Activated CD4-positive, alpha-beta T cell treated with anti-CD3 and anti-CD28 coated beads, Interleukin-2, amount 10 ng/mL, durations not matched to agents 7 days and 5 days (primary cell): ENCODE measurements around the gene CYSRT1. TPM values are rescaled to one million over a fixed set of nuclear protein-coding genes. Genes with fewer than 3 reads are reported as not detected.

ENCODE experiments used
- CTCF ChIA-PET: fragments of 350-600 bp; sonication (Branson Sonifier 250); formaldehyde crosslinking; loops from one replicate; lab custom pipeline; 2021; ENCODE audit warnings: antibody characterized with exemption; lab: Charles Lee
- POLR2A ChIA-PET: fragments of 350-600 bp; sonication (Branson Sonifier 250); formaldehyde crosslinking; loops from one replicate; lab custom pipeline; 2021; ENCODE audit warnings: antibody characterized with exemption; lab: Charles Lee
- DNase-seq: peaks from one replicate; pipeline ENCODE4 v3.0.0-alpha.2; 2020
- H3K27ac Mint-ChIP-seq: one replicate; pipeline ENCODE4 v1.8.0; 2021; ENCODE audit warnings: mild to moderate bottlenecking, moderate library complexity, mixed read lengths
- H3K27me3 Mint-ChIP-seq: one replicate; pipeline ENCODE4 v1.8.0; 2021; ENCODE audit warnings: mixed read lengths
- H3K36me3 Mint-ChIP-seq: one replicate; pipeline ENCODE4 v1.8.0; 2021; ENCODE audit warnings: low read depth, mixed read lengths
- H3K4me1 Mint-ChIP-seq: one replicate; pipeline ENCODE4 v1.8.0; 2021; ENCODE audit warnings: mixed read lengths
- H3K4me3 Mint-ChIP-seq: one replicate; pipeline ENCODE4 v1.8.0; 2021; ENCODE audit warnings: mild to moderate bottlenecking, moderate library complexity, mixed read lengths
- H3K9me3 Mint-ChIP-seq: one replicate; pipeline ENCODE4 v1.8.0; 2021; ENCODE audit warnings: mixed read lengths
- total RNA-seq, 2 experiments: library from RNA; stranded (reverse); gene quantifications; one replicate each; pipeline ENCODE4 v1.2.3, GENCODE V29; 2021

Gene CYSRT1
- total RNA-seq, 2 experiments from 2014 or later: 0.35 to 0.72 TPM

DNA sequence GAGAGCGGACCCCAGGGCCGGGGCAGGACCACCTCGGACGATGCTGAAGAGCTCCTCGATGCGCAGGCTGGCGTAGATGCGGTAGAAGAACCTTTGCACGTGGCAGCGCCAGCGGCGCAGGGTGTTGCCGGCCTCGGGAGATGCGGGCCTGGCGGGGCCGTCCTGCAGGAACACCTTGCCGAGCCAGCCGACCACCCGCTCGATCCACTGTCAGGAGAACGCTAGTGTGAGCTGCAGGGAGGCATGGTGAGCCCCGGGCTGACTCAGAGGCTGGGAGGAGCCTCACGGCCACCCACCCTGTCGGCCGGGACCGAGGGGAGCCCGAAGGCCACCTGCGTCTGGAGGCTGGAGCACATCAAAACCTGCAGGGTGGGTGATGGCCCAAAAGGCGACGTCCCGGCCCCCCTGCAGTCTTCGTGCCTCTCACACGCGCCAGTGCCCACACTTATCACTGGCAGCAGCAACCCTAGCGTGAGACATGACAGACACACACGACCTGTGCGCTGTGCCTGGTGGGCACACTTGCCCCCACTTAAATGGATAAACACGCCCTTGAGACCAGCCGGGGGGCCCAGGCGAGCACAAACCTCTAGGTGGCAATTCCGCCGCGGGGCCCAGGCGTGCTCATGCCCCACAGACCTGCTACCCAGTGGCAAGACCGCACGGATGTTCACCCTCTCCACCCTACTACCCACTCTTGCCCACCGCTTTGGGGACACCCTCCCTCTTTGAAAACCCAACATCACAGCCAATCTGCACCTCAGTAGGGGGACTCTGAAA lies 39.9 kb upstream of the CYSRT1 start:
- no peaks in the 10 kb centered on the region for H3K9me3 Mint-ChIP-seq
- H3K27ac Mint-ChIP-seq: no peak overlapping the region
- ChIA-PET CTCF (interaction anchor here (0.9 kb wide), 1 partner anchor 28 kb away, joined by 3 read pairs; no protein-coding TSS in a partner anchor), POLR2A (no interaction called here)
- H3K4me1 Mint-ChIP-seq: peaks cover 26% of the 10 kb centered on the region
- no peak overlapping the region for H3K4me3 Mint-ChIP-seq
- H3K36me3 Mint-ChIP-seq: peaks cover 11% of the 10 kb centered on the region
- no peaks in the 10 kb centered on the region for H3K27me3 Mint-ChIP-seq
- DNase-seq: no peak

DNA sequence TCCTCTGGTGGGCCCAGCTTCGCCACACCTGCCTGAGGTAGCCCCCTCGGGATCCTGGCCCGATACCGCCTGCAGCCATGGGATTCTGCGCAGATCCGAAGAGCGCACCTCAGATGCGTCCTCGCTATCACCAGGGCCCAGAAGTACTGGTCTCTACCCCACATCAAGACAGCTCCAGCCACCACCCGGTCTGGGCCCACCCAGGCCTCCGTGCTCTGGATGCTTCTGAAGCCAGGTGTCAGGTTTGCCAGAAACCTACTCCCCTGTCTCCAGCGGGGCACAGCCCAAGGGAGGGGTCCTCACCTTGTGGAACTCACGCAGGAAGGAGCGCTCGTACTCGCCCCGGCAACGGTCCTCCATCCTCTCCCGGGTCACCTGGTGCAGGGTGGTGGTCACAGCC lies 39.1 kb upstream of the CYSRT1 start:
- Mint-ChIP-seq H3K27ac (no peak overlapping the region), H3K27me3 (no peaks in the 10 kb centered on the region), H3K9me3 (no peaks in the 10 kb centered on the region), H3K4me1 (peaks cover 31% of the 10 kb centered on the region), H3K4me3 (peak overlapping the region; percentile 25), H3K36me3 (peaks cover 11% of the 10 kb centered on the region)
- ChIA-PET POLR2A (no interaction called here), CTCF (interaction anchor here (0.9 kb wide), 1 partner anchor 28 kb away, joined by 3 read pairs; no protein-coding TSS in a partner anchor)
- DNase-seq: no peak

DNA sequence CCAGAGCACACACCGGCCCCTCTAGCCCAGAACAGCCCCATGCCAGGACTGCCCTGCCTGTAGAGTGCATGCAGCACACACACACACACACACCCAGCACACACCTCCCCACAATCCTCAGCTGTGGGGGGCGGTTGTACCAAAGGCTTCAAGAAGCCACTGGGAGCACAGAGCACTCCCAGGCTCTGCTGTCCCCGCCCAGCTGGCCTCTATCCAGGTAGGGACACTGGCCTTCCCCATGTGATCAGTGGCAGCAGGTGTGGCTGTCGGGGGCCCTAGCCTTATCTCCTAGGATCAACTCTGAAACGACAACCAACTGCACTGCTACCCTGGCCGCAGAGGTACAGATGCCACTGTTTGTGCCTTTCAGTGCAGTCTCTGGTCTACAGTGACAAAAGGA lies 38.6 kb upstream of the CYSRT1 start:
- ChIA-PET POLR2A (no interaction called here), CTCF (interaction anchor here (0.9 to 1.1 kb wide), 2 partner anchors 29 to 38 kb away, joined by 3 read pairs; partner anchors contain the start of gene CYSRT1)
- no peak for DNase-seq
- Mint-ChIP-seq H3K4me3 (peak overlapping the region; percentile 88), H3K27me3 (no peaks in the 10 kb centered on the region), H3K4me1 (peaks cover 34% of the 10 kb centered on the region), H3K36me3 (peaks cover 11% of the 10 kb centered on the region), H3K9me3 (no peaks in the 10 kb centered on the region), H3K27ac (peak overlapping the region; percentile 72)

DNA sequence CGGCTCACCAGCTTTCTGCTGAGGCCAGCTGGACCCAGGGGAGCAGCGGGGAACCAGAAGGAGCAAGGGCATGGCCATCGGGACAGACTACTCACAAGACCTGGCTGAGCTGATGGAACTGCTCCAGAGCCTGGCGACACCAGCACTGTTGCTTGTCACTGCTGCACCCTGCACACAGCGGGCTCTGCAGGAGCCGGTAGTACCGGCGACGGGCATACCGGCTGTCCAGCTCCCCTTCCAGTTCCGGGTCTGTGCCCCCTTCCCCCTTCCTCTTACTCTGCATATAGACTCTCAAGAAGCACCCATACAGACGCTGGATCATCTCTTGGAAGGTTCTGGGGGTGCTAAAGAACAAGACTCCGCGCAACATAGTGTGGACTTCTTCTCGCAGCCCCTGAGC lies 37.6 kb upstream of the CYSRT1 start:
- POLR2A ChIA-PET: no interaction called here
- Mint-ChIP-seq H3K36me3 (peaks cover 7% of the 10 kb centered on the region), H3K4me3 (peak overlapping the region; percentile 88), H3K27ac (peak overlapping the region; percentile 95), H3K9me3 (no peaks in the 10 kb centered on the region), H3K27me3 (no peaks in the 10 kb centered on the region), H3K4me1 (peaks cover 34% of the 10 kb centered on the region)
- DNase-seq: no peak
- CTCF ChIA-PET: interaction anchor here (1.1 to 2.6 kb wide), 5 partner anchors 10 to 37 kb away, joined by 3 to 10 read pairs (median 3); partner anchors contain the start of genes CYSRT1, TMEM210 and TPRN

DNA sequence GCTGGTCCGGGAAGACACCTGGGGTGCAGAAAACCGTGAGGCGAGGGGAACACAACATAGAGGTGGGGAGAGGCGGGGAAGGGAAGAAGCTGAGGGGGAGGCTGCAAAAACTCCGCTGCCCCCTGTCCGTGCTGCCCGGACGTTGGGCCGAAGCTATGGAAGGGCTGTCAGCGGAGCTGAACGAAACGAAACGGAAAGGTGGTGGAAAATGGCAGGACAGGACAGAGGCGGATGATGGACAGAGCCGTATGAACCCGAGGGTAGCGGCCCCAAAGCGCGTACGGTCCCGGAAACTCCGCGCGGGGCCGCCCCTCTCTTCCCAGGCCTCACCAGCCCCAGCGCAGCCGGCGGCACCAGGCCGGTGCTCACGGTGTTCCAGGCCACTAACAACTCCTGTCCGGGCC lies 36.9 kb upstream of the CYSRT1 start:
- Mint-ChIP-seq H3K27me3 (no peaks in the 10 kb centered on the region), H3K27ac (peak overlapping the region; percentile 95), H3K4me3 (peak overlapping the region; percentile 88), H3K9me3 (no peaks in the 10 kb centered on the region), H3K36me3 (peaks cover 7% of the 10 kb centered on the region), H3K4me1 (peaks cover 34% of the 10 kb centered on the region)
- ChIA-PET CTCF (interaction anchor here (1.2 to 2.6 kb wide), 5 partner anchors 11 to 31 kb away, joined by 3 to 10 read pairs (median 4); partner anchors contain the start of genes NDOR1, TMEM203, TMEM210 and TPRN), POLR2A (interaction anchor here (1.1 to 1.6 kb wide), 2 partner anchors 13 to 17 kb away, joined by 4 to 5 read pairs; partner anchors contain the start of gene TPRN)
- DNase-seq: no peak

DNA sequence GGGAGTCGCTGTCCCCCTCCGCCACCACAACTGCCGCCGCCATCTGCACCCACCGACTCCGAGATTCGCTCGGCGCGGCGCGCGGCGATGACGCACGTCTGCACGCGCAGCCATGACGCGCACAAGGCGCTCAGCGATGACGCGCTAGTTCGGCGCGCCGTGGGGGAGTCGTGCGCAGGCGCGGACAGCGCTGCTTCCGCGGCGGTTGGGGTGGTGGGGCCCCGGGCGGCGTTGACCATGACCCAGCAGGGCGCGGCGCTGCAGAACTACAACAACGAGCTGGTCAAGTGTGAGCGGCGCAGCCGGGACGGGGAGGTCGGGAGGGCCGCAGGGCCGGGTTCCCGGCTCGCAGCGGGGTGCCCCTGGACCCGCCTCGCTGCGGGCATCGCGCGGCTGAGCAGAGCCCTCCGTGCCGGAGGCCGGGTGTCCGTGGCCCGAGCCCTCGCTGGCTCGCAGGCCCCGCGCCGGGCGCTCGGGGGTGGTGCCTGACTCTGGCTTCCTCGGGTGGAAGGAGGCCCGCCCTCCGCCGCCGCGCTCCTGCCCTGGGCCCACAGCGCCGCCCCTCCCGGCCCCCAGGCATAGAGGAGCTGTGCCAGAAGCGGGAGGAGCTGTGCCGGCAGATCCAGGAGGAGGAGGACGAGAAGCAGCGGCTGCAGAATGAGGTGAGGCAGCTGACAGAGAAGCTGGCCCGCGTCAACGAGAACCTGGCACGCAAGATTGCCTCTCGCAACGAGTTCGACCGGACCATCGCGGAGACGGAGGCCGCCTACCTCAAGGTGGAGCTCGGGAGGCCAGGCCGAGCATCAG lies 36.3 kb upstream of the CYSRT1 start, which contains the start of the genes ANAPC2 and SSNA1:
TSS of gene ANAPC2 (minus strand) at position 71 of the 807 bp plus-strand sequence. CDS start at position 43, 28 bp downstream.
TSS of gene SSNA1 (plus strand) at position 187 of the 807 bp plus-strand sequence. CDS start at position 238, 51 bp downstream.
- ChIA-PET CTCF (interaction anchor here (1.2 to 2.6 kb wide), 9 partner anchors 10 to 142 kb away, joined by 3 to 11 read pairs (median 6); partner anchors contain the start of genes NDOR1, TMEM203, TMEM210 and TPRN), POLR2A (interaction anchor here (1.1 to 1.6 kb wide), 2 partner anchors 12 to 16 kb away, joined by 4 to 5 read pairs; partner anchors contain the start of gene TPRN)
- peaks cover 34% of the 10 kb centered on the region for H3K4me1 Mint-ChIP-seq
- peak within 1 kb of the TSS; percentile 95 for H3K27ac Mint-ChIP-seq
- H3K9me3 Mint-ChIP-seq: no peaks in the 10 kb centered on the region
- DNase-seq: peak; percentile 92
- peak within 1 kb of the TSS; percentile 96 for H3K4me3 Mint-ChIP-seq
- H3K27me3 Mint-ChIP-seq: no peaks in the 10 kb centered on the region
- peaks cover 3% of the 10 kb centered on the region for H3K36me3 Mint-ChIP-seq

DNA sequence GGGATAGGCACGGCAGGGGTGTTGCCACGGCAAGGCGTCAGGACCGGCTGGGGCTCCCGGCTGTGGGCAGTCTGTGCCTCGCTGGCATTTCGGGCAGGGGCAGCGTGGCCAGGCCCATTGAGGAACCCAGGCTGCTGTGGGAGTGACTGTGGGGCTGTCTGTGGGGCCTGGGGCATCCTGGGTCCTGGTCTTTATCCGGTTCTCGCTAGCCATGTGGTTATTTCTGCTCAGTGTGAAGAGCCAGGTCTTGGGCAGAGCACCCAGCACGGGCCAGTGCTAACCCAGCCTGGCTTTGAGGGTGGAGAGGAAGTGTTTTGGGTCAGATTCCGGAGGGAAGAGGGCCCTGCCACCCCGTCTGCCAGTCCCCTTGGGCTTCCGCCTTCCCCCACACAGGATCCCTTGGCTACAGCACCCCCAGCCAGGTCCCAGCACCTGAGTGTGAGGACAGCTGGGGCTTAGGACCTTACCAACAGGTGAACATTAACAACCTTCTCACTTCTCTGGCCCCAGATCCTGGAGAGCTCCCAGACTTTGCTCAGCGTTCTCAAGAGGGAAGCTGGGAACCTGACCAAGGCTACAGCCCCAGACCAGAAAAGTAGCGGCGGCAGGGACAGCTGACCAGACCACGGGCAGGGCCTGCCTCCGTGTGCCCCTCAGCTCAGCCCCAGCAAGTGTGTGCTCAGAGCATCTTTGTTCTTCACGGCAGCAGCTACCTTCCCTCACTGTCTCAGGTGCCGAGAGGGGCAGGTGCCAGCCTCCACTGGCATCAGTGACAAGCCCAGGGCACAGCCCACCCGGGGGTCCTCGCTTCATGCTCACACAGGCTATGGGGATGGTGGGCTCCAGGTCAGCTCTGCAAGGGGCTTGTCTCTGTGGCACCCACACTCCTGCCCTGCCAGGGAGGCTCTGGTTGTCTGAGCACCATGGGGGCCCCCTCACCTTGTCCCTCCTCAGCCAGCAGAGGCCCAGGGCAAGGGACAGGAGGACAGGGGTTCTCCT lies 35.4 kb upstream of the CYSRT1 start:
- CTCF ChIA-PET: interaction anchor here (1.0 to 2.6 kb wide), 8 partner anchors 9 to 143 kb away, joined by 3 to 11 read pairs (median 6); partner anchors contain the start of genes NDOR1, TMEM203, TMEM210 and TPRN
- peaks cover 3% of the 10 kb centered on the region for H3K36me3 Mint-ChIP-seq

DNA sequence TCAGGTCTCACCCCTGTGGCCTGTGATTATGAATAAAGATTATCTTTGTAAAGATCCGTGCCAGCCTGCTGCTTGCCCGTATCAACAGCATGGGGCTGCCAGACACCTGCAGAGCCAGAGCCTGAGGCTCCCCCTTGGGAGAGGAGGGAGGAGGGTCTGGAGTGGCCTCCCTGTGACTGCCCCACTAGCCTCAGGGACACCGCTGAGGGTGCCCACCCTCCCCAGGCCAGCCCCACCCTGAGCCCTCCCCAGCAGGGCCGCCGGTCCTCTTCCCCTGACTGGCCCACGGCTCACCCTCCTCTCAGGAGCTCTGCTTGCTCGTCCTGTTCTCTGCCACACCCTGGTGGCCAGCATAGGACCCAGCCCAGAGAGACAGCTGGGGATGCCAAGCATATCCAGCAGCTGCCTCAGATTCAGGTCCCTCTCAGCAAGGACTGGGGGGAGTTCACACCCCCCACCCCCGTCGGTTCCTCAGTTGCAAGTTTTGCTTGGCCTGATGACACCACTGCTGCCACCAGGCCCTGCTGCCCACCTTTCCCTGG lies 34.6 kb upstream of the CYSRT1 start:
- no peak for DNase-seq
- peaks cover 3% of the 10 kb centered on the region for H3K36me3 Mint-ChIP-seq
- peak overlapping the region; percentile 19 for H3K27ac Mint-ChIP-seq
- H3K4me3 Mint-ChIP-seq: peak overlapping the region; percentile 96
- no peaks in the 10 kb centered on the region for H3K9me3 Mint-ChIP-seq
- ChIA-PET CTCF (interaction anchor here (0.8 to 2.2 kb wide), 5 partner anchors 8 to 94 kb away, joined by 3 to 11 read pairs (median 4); no protein-coding TSS in a partner anchor), POLR2A (no interaction called here)
- H3K4me1 Mint-ChIP-seq: peaks cover 34% of the 10 kb centered on the region
- H3K27me3 Mint-ChIP-seq: no peaks in the 10 kb centered on the region

More for the DNA sequence above, 35.4 kb upstream of the CYSRT1 start:
- DNase-seq: no peak
- H3K27me3 Mint-ChIP-seq: no peaks in the 10 kb centered on the region
- H3K9me3 Mint-ChIP-seq: no peaks in the 10 kb centered on the region
- H3K4me3 Mint-ChIP-seq: peak overlapping the region; percentile 96
- peaks cover 34% of the 10 kb centered on the region for H3K4me1 Mint-ChIP-seq
- H3K27ac Mint-ChIP-seq: peak overlapping the region; percentile 94
- POLR2A ChIA-PET: interaction anchor here (1.1 to 1.6 kb wide), 2 partner anchors 11 to 15 kb away, joined by 4 to 5 read pairs; partner anchors contain the start of gene TPRN

DNA sequence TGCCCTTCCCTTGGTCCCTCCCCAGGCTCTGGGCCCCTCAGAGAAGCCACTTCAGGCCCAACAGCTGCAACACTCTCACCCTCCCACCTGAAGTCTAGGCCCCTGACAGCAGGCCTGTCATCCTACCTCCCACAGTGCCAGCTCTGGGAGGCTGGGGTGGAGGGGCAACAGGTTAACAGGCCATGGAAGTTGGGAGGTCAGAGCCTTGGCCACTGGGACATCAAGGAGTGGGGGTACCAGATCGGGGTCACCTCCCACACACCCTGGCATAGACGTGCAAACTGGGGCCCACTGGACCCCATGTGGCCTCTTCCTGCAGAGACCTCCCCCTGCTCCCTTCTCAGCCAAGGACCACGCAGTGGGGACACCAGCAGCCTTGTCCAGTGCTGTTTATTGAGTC lies 33.7 kb upstream of the CYSRT1 start:
- H3K9me3 Mint-ChIP-seq: no peaks in the 10 kb centered on the region
- ChIA-PET CTCF (interaction anchor here (0.7 to 1.1 kb wide), 3 partner anchors 38 to 95 kb away, joined by 3 to 4 read pairs (median 3); no protein-coding TSS in a partner anchor), POLR2A (no interaction called here)
- no peak for DNase-seq
- peaks cover 32% of the 10 kb centered on the region for H3K4me1 Mint-ChIP-seq
- H3K36me3 Mint-ChIP-seq: peaks cover 2% of the 10 kb centered on the region
- no peaks in the 10 kb centered on the region for H3K27me3 Mint-ChIP-seq
- H3K4me3 Mint-ChIP-seq: no peak overlapping the region
- no peak overlapping the region for H3K27ac Mint-ChIP-seq

DNA sequence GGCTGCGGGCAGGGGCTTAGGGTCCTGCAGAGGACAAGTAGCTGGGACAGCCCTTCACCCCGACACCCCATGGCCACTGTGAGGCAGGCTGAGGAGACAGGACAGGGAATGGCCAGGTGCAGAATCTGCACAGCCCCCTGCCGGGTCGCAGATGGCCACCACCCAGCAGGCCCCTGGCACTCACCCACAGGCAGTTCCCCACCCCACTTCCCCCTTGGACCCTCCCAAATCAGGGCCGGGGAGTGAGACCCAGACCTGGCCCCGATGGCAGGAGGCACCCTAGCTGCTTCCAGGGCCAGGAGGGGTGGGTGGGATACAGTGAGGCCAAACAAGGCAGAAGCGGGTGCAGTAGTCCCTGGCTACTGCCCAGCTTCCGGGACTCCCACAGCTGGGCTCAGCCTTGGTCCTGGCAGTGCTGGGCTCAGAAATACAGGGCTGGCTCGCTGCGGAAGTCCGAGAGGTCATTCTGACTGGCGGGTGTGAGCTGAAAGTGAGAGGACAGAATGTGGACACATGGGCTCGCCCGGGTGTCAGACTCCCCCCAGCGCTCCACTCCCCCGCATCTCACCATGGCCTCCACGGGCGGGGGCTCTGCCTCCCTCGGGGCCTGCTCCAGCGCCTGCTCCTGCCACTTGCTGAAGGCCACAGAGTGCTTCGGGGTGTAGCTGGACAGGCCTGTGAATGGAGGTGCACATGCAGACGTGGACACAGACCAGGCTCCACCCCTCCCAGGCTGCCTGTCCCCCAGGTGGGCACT lies 33.1 kb upstream of the CYSRT1 start:
- CTCF ChIA-PET: interaction anchor here (0.7 to 1.5 kb wide), 4 partner anchors 23 to 157 kb away, joined by 3 to 5 read pairs (median 3); no protein-coding TSS in a partner anchor
- H3K27me3 Mint-ChIP-seq: no peaks in the 10 kb centered on the region
- no peak overlapping the region for H3K4me3 Mint-ChIP-seq
- H3K27ac Mint-ChIP-seq: no peak overlapping the region
- no peaks in the 10 kb centered on the region for H3K9me3 Mint-ChIP-seq
- peaks cover 2% of the 10 kb centered on the region for H3K36me3 Mint-ChIP-seq
- H3K4me1 Mint-ChIP-seq: peaks cover 26% of the 10 kb centered on the region
- DNase-seq: no peak
- POLR2A ChIA-PET: no interaction called here
